SK-N-SH (cell line): Measurements from ENCODE around the gene EHMT2. TPM values are rescaled to one million over a fixed set of nuclear protein-coding genes. Genes with fewer than 3 reads are reported as not detected.

Experiments
- CTCF ChIA-PET: fragments of 300-600, 350-600 bp; formaldehyde crosslinking; extraction: SDS; loops from one replicate; lab custom pipeline; 2021; lab: Yijun Ruan, JAX
- POLR2A ChIA-PET: fragments of 350-600 bp; sonication (Branson Sonifier 250); formaldehyde crosslinking; extraction: SDS; loops from one replicate; lab custom pipeline; 2020; ENCODE audit warnings: antibody characterized with exemption, inconsistent platforms; lab: Yijun Ruan, JAX
- DNase-seq: peaks from one replicate; pipeline ENCODE4 v3.0.0; 2012
- H2AFZ ChIP-seq: fragments of 200-600 bp; sonication (generic); 2 replicates; pipeline ENCODE4 v1.8.1; 2016; ENCODE audit warnings: antibody characterized with exemption, mild to moderate bottlenecking, low read depth
- H3F3A ChIP-seq: fragments of 200-600 bp; sonication (generic); replicated peaks from 2 replicates; pipeline ENCODE3; 2016; ENCODE audit warnings: antibody characterized with exemption, mild to moderate bottlenecking; ENCODE audit not compliant: insufficient read depth
- H3K27ac ChIP-seq, 2 experiments: fragments of 200-500 bp in 1 of 2; fragments of 200-600 bp in 1 of 2; sonication (Bioruptor generic) in 1 of 2; sonication (generic), shearing (Covaris generic) in 1 of 2; 2 replicates each; pipeline versions ENCODE4 v1.5.1 to v1.6.1; 2014 to 2016; ENCODE audit warnings: low read depth in 2 of 2, inconsistent platforms in 1 of 2, low read length in 1 of 2, mild to moderate bottlenecking in 1 of 2, mixed read lengths in 1 of 2
- H3K27me3 ChIP-seq: fragments of 200-600 bp; sonication (generic), shearing (Covaris generic); 2 replicates; pipeline ENCODE4 v1.6.1; 2016; ENCODE audit warnings: mixed run types; ENCODE audit not compliant: insufficient read depth
- H3K36me3 ChIP-seq, 2 experiments: fragments of 200-500 bp in 1 of 2; fragments of 200-600 bp in 1 of 2; sonication (Bioruptor generic) in 1 of 2; sonication (generic) in 1 of 2; replicated peaks in 1 of 2; 2 replicates each; pipeline versions ENCODE3 to v1.5.1; 2014 to 2016; ENCODE audit warnings: low read length in 1 of 2, mild to moderate bottlenecking in 1 of 2; ENCODE audit not compliant: insufficient read depth in 2 of 2, control insufficient read depth in 1 of 2
- H3K4me1 ChIP-seq, 2 experiments: fragments of 200-500 bp in 1 of 2; fragments of 200-600 bp in 1 of 2; sonication (Bioruptor generic) in 1 of 2; sonication (generic), shearing (Covaris generic) in 1 of 2; 2 replicates each; pipeline versions ENCODE4 v1.5.1 to v1.6.1; 2014 to 2016; ENCODE audit warnings: low read depth in 1 of 2, low read length in 1 of 2, mixed run types in 1 of 2; ENCODE audit not compliant: insufficient read depth in 2 of 2, control insufficient read depth in 1 of 2
- H3K4me2 ChIP-seq: fragments of 200-600 bp; sonication (generic), shearing (Covaris generic); 2 replicates; pipeline ENCODE4 v1.6.1; 2017; ENCODE audit warnings: mixed run types
- H3K4me3 ChIP-seq, 2 experiments: fragments of 200-500 bp in 1 of 2; fragments of 200-600 bp in 1 of 2; sonication (Bioruptor generic) in 1 of 2; sonication (generic), shearing (Covaris generic) in 1 of 2; 2 replicates each; pipeline versions ENCODE4 v1.5.1 to v1.8.1; 2014 to 2016; ENCODE audit warnings: low read depth in 2 of 2, inconsistent platforms in 1 of 2, low read length in 1 of 2, mild to moderate bottlenecking in 1 of 2, mixed read lengths in 1 of 2, moderate library complexity in 1 of 2
- H3K79me2 ChIP-seq: fragments of 200-600 bp; sonication (generic); 2 replicates; pipeline ENCODE4 v1.8.1; 2017; ENCODE audit warnings: mild to moderate bottlenecking; ENCODE audit not compliant: insufficient read depth
- H3K9ac ChIP-seq: fragments of 200-600 bp; sonication (generic); 2 replicates; pipeline ENCODE4 v1.6.1; 2017; ENCODE audit warnings: mixed run types
- H3K9me2 ChIP-seq: fragments of 200-600 bp; sonication (generic); 2 replicates; pipeline ENCODE4 v1.6.1; 2017; ENCODE audit warnings: mixed run types
- H3K9me3 ChIP-seq: fragments of 200-600 bp; sonication (generic); 2 replicates; pipeline ENCODE4 v1.6.1; 2017; ENCODE audit warnings: mixed run types, mild to moderate bottlenecking, moderate library complexity
- H4K20me1 ChIP-seq: fragments of 200-600 bp; sonication (generic); 2 replicates; pipeline ENCODE4 v1.6.1; 2017; ENCODE audit warnings: mild to moderate bottlenecking, mixed run types; ENCODE audit not compliant: insufficient read depth
- CHD2 ChIP-seq: fragments of 150-350 bp; IDR thresholded peaks from 2 replicates; pipeline ENCODE4 v1.6.1; 2018; ENCODE audit warnings: low read length; ENCODE audit not compliant: partially characterized antibody
- ELF1 ChIP-seq: IDR thresholded peaks from 2 replicates; pipeline ENCODE4 v1.4.0; 2012
- EP300 ChIP-seq, 2 experiments: IDR thresholded peaks; 2 replicates each; pipeline versions ENCODE4 v1.4.0 to v1.6.1; 2012; ENCODE audit warnings: borderline replicate concordance in 1 of 2, low read depth in 1 of 2, low read length in 1 of 2
- FOSL2 ChIP-seq: IDR thresholded peaks from 2 replicates; pipeline ENCODE4 v1.4.0; 2012; ENCODE audit warnings: low read depth, mild to moderate bottlenecking, moderate library complexity, borderline replicate concordance
- FOXM1 ChIP-seq: IDR thresholded peaks from 2 replicates; pipeline ENCODE4 v1.4.0; 2012; ENCODE audit warnings: low read depth, mild to moderate bottlenecking
- GABPA ChIP-seq: IDR thresholded peaks from 2 replicates; pipeline ENCODE4 v1.4.0; 2012; ENCODE audit warnings: low read depth, mild to moderate bottlenecking
- MEF2A ChIP-seq: IDR thresholded peaks from 2 replicates; pipeline ENCODE4 v1.4.0; 2012; ENCODE audit warnings: low read depth, borderline replicate concordance
- NFIC ChIP-seq: IDR thresholded peaks from 2 replicates; pipeline ENCODE4 v1.4.0; 2012; ENCODE audit warnings: borderline replicate concordance
- NRF1 ChIP-seq: IDR thresholded peaks from 2 replicates; pipeline ENCODE4 v1.6.1; 2012; ENCODE audit warnings: low read depth, mild to moderate bottlenecking, low read length
- PBX3 ChIP-seq: IDR thresholded peaks from 2 replicates; pipeline ENCODE4; 2012
- POLR2AphosphoS5 ChIP-seq: IDR thresholded peaks from 2 replicates; pipeline ENCODE4 v1.6.1; 2012; ENCODE audit warnings: low read depth, low read length
- REST ChIP-seq: IDR thresholded peaks from 2 replicates; pipeline ENCODE4 v1.6.1; 2012; ENCODE audit warnings: mild to moderate bottlenecking, low read depth, low read length, moderate library complexity
- RXRA ChIP-seq: IDR thresholded peaks from 2 replicates; pipeline ENCODE4 v1.4.0; 2012; ENCODE audit warnings: low read depth, mild to moderate bottlenecking, borderline replicate concordance
- SIN3A ChIP-seq: IDR thresholded peaks from 2 replicates; pipeline ENCODE4 v1.6.1; 2012; ENCODE audit warnings: low read depth, mild to moderate bottlenecking, low read length, moderate library complexity, borderline replicate concordance
- TEAD4 ChIP-seq: IDR thresholded peaks from 2 replicates; pipeline ENCODE4 v1.4.0; 2012; ENCODE audit warnings: mild to moderate bottlenecking, borderline replicate concordance; ENCODE audit not compliant: insufficient read depth
- YY1 ChIP-seq: IDR thresholded peaks from 2 replicates; pipeline ENCODE4 v1.4.0; 2012; ENCODE audit warnings: low read depth, mild to moderate bottlenecking
- WGBS: methylation state at CpG from one replicate; pipeline ENCODE4 v1.1.6; 2017; ENCODE audit warnings: low lambda C conversion rate; 5-methylcytosine and 5-hydroxymethylcytosine counted together
- polyA plus RNA-seq, 3 experiments: library from polyadenylated mRNA; depleted of rRNA; stranded (reverse); fragments of >200 nt; gene quantifications; 2 replicates each; pipeline ENCODE4 v1.2.3, GENCODE V29; 2012

Gene EHMT2
- polyA plus RNA-seq, 1 of the 3 experiments (the other 2 are of a cell fraction) = 72.0 TPM

GRCh38 chr6:31896493-31896855 lies 1.0 kb downstream of the EHMT2 start:
- H3K79me2 ChIP-seq = peaks cover 20% of the 10 kb centered on the region; the same call in 1 of the 2 replicates
- H3K36me3 ChIP-seq = peaks cover 27 to 32% of the 10 kb centered on the region in 2 experiments
- ChIA-PET CTCF (interaction anchor here (0.8 to 1.2 kb wide), 5 partner anchors 8 to 151 kb away, joined by 3 read pairs; no protein-coding TSS in a partner anchor), POLR2A (interaction anchor here (1.6 kb wide), 1 partner anchor 81 kb away, joined by 4 read pairs; the partner anchor contains the start of genes HSPA1A and HSPA1L)
- no peak for DNase-seq
- H4K20me1 ChIP-seq = no peaks in the 10 kb centered on the region
- peak overlapping the region; percentile 76 for H3K9ac ChIP-seq
- no peak overlapping the region for H2AFZ ChIP-seq
- TF ChIP-seq SIN3A = no peak
- H3F3A ChIP-seq = peaks cover 6% of the 10 kb centered on the region
- no peaks in the 10 kb centered on the region for H3K9me3 ChIP-seq
- peak overlapping the region; percentile 89 to 94 for H3K4me3 ChIP-seq
- H3K4me1 ChIP-seq = peaks cover 5 to 34% of the 10 kb centered on the region in 2 experiments
- H3K4me2 ChIP-seq = peak overlapping the region; percentile 87
- no peaks in the 10 kb centered on the region for H3K27me3 ChIP-seq
- H3K9me2 ChIP-seq = no peaks in the 10 kb centered on the region
- 13% methylated on average over 2 of the region's 4 CpGs for WGBS
- peak overlapping the region in 1 of 2 experiments; percentile 80; a peak in 1 of 4 replicates for H3K27ac ChIP-seq

GRCh38 chr6:31892821-31893220 lies 4.7 kb downstream of the EHMT2 start:
- no peak overlapping the region for H2AFZ ChIP-seq
- H3K9me3 ChIP-seq = no peaks in the 10 kb centered on the region
- H3K79me2 ChIP-seq = peaks cover 7% of the 10 kb centered on the region; the same call in 1 of the 2 replicates
- H4K20me1 ChIP-seq = no peaks in the 10 kb centered on the region
- H3K9me2 ChIP-seq = no peaks in the 10 kb centered on the region
- H3K4me3 ChIP-seq = no peak overlapping the region
- H3K4me1 ChIP-seq = peaks cover 0 to 7% of the 10 kb centered on the region in 2 experiments; a peak in 1 of 4 replicates
- no peak overlapping the region for H3K9ac ChIP-seq
- POLR2A ChIA-PET = interaction anchor here (0.6 kb wide), 2 partner anchors 9 to 55 kb away, joined by 3 read pairs; partner anchors contain the start of gene ZBTB12
- no peak overlapping the region for H3K4me2 ChIP-seq
- no peak overlapping the region for H3K27ac ChIP-seq
- no peak for DNase-seq
- WGBS = 92% methylated on average over 2 of the region's 6 CpGs
- CTCF ChIA-PET = no interaction called here
- H3F3A ChIP-seq = peaks cover 10% of the 10 kb centered on the region
- no peak for TF ChIP-seq ELF1
- no peak for TF ChIP-seq EP300 (IDR thresholded peaks at IDR 0.05; ENCODE audit: borderline replicate concordance in 1 of 2, low read depth in 1 of 2, low read length in 1 of 2)
- no peak for TF ChIP-seq NFIC
- no peak for TF ChIP-seq NRF1
- TF ChIP-seq TEAD4 = no peak
- TF ChIP-seq REST = no peak
- TF ChIP-seq YY1 = no peak
- TF ChIP-seq MEF2A = no peak
- TF ChIP-seq PBX3 = no peak
- TF ChIP-seq FOXM1 = no peak
- TF ChIP-seq FOSL2 = no peak
- TF ChIP-seq CHD2 = no peak
- TF ChIP-seq SIN3A = no peak
- TF ChIP-seq GABPA = no peak
- no peak for TF ChIP-seq RXRA
- no peak for TF ChIP-seq POLR2AphosphoS5
- H3K36me3 ChIP-seq = peaks cover 45 to 49% of the 10 kb centered on the region in 2 experiments
- H3K27me3 ChIP-seq = no peaks in the 10 kb centered on the region
